Tibial nerve (tissue), 4 donors: ENCODE data around the gene BTBD9. TPM values are rescaled to one million over a fixed set of nuclear protein-coding genes. Genes with fewer than 3 reads are reported as not detected.

Experiments
- DNase-seq, 2 donors: peaks; one replicate each; pipeline ENCODE4 v3.0.0-alpha.2; 2019; ENCODE audit warnings: low spot score in 2 of 2
- H3K27ac ChIP-seq, 4 donors: fragments of 200-600 bp; sonication (generic) in 3 of 4; one replicate each; pipeline ENCODE4 v1.5.1; 2017 to 2019; ENCODE audit warnings: mild to moderate bottlenecking in 1 of 4
- H3K27me3 ChIP-seq, 2 donors: fragments of 200-600 bp; sonication (generic) in 1 of 2; one replicate each; pipeline versions ENCODE4 v1.5.1 to v1.6.0; 2017 to 2019
- H3K36me3 ChIP-seq, 3 donors: fragments of 200-600 bp; sonication (generic); one replicate each; pipeline ENCODE4 v1.5.1; 2018 to 2019
- H3K4me1 ChIP-seq, 4 donors: fragments of 200-600 bp; sonication (generic) in 3 of 4; one replicate each; pipeline ENCODE4 v1.5.1; 2017 to 2019
- H3K4me3 ChIP-seq, 4 donors: fragments of 200-600 bp; sonication (generic) in 3 of 4; one replicate each; pipeline ENCODE4 v1.5.1; 2017 to 2019; ENCODE audit warnings: mild to moderate bottlenecking in 1 of 4, moderate library complexity in 1 of 4
- H3K9me3 ChIP-seq, 4 donors: fragments of 200-600 bp; sonication (generic) in 3 of 4; one replicate each; pipeline ENCODE4 v1.5.1; 2017 to 2019
- CTCF ChIP-seq, 5 experiments: fragments of 200-600 bp in 3 of 5; fragments of 450-650 bp in 2 of 5; sonication (generic) in 3 of 5; IDR thresholded peaks; one replicate each; pipeline ENCODE4 v1.5.1; 2016 to 2019; ENCODE audit warnings: antibody characterized with exemption in 5 of 5, mild to moderate bottlenecking in 3 of 5, moderate library complexity in 2 of 5
- EP300 ChIP-seq, 2 donors: sonication (generic); formaldehyde crosslinking; IDR thresholded peaks; one replicate each; pipeline ENCODE4 v1.6.1; 2017; ENCODE audit warnings: antibody characterized with exemption in 2 of 2, mild to moderate bottlenecking in 1 of 2
- POLR2A ChIP-seq, 2 donors: fragments of 450-650 bp; IDR thresholded peaks; one replicate each; pipeline ENCODE4 v1.6.1; 2017; ENCODE audit warnings: antibody characterized with exemption in 2 of 2, mild to moderate bottlenecking in 2 of 2, moderate library complexity in 2 of 2
- WGBS, 2 donors: methylation state at CpG; one replicate each; pipeline ENCODE4 v1.1.5; 2018; 5-methylcytosine and 5-hydroxymethylcytosine counted together
- total RNA-seq, 4 donors: library from RNA; depleted of rRNA; stranded (reverse); fragments of >200 nt; gene quantifications; one replicate each; pipeline ENCODE4 v1.1.0, GENCODE V29; 2016

The BTBD9 gene
- total RNA-seq, 4 donors from 2014 or later: 7.5 to 23.9 (median 10.7) TPM

DNA sequence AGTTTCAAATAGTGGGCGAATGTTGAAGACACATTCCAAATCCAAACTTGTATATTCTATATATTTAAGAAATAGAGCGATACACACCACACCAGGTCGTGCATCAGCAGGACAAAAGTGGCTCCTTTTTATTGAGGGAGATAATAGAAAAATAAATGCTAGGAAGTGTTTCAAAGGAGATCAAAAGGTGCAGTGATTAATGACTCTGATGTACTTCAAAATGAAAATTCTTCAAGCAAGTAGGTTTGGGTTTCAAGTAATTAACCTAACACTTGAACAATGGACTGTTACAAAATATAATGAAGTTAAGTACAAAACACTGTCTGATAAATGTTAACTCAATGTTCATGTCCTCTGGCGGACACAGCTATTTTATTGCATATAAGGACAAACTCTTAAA lies 185.9 kb downstream of the BTBD9 start:
- H3K27ac ChIP-seq: no peak overlapping the region
- H3K4me1 ChIP-seq: no peaks in the 10 kb centered on the region
- WGBS, 2 donors: 93 to 97% methylated on average over 4 of the region's 4 CpGs
- H3K36me3 ChIP-seq: peaks cover 0 to 3% (median 0%) of the 10 kb centered on the region in 3 donors
- no peak for DNase-seq
- no peaks in the 10 kb centered on the region for H3K27me3 ChIP-seq
- TF ChIP-seq CTCF (IDR thresholded peaks at IDR 0.05) (no peak), POLR2A (IDR thresholded peaks at IDR 0.05) (no peak), EP300 (IDR thresholded peaks at IDR 0.05) (no peak)
- H3K4me3 ChIP-seq: no peak overlapping the region
- H3K9me3 ChIP-seq: peaks cover 0 to 6% (median 0%) of the 10 kb centered on the region in 4 donors

- Histone ChIP-seq H3K27ac (no peak overlapping the region), H3K27me3 (no peaks in the 10 kb centered on the region), H3K36me3 (peaks cover 0 to 3% (median 0%) of the 10 kb centered on the region in 3 donors), H3K4me1 (no peaks in the 10 kb centered on the region), H3K9me3 (peaks cover 0 to 6% (median 0%) of the 10 kb centered on the region in 4 donors), H3K4me3 (no peak overlapping the region)
- TF ChIP-seq POLR2A (IDR thresholded peaks at IDR 0.05): no peak
- TF ChIP-seq CTCF (IDR thresholded peaks at IDR 0.05): no peak
- TF ChIP-seq EP300 (IDR thresholded peaks at IDR 0.05): no peak
- WGBS, 2 donors: 81 to 84% methylated on average over 6 of the region's 6 CpGs
- no peak for DNase-seq
Measured at GRCh38 chr6:38452816-38453660, 186.7 kb downstream of the BTBD9 start.

GRCh38 chr6:38450717-38451116 lies 189.0 kb downstream of the BTBD9 start:
- peaks cover 0 to 3% (median 0%) of the 10 kb centered on the region in 3 donors for H3K36me3 ChIP-seq
- H3K4me1 ChIP-seq: no peaks in the 10 kb centered on the region
- H3K9me3 ChIP-seq: peaks cover 0 to 6% (median 0%) of the 10 kb centered on the region in 4 donors
- no peak overlapping the region for H3K4me3 ChIP-seq
- 97 to 98% methylated on average over 2 of the region's 2 CpGs for WGBS, 2 donors
- H3K27ac ChIP-seq: no peak overlapping the region
- H3K27me3 ChIP-seq: no peaks in the 10 kb centered on the region
- DNase-seq: no peak
- TF ChIP-seq CTCF (IDR thresholded peaks at IDR 0.05) (no peak), EP300 (IDR thresholded peaks at IDR 0.05) (no peak), POLR2A (IDR thresholded peaks at IDR 0.05) (no peak)

- 55 to 61% methylated on average over 2 of the region's 2 CpGs for WGBS, 2 donors
- peaks cover 0 to 5% (median 0%) of the 10 kb centered on the region in 4 donors for H3K4me1 ChIP-seq
Measured at GRCh38 chr6:38445925-38446324, 193.8 kb downstream of the BTBD9 start.

More at GRCh38 chr6:38445925-38446324, 193.8 kb downstream of the BTBD9 start:
- no peak overlapping the region for H3K27ac ChIP-seq
- peaks cover 0 to 3% (median 0%) of the 10 kb centered on the region in 3 donors for H3K36me3 ChIP-seq
- peaks cover 0 to 6% (median 0%) of the 10 kb centered on the region in 4 donors for H3K9me3 ChIP-seq
- no peaks in the 10 kb centered on the region for H3K27me3 ChIP-seq
- TF ChIP-seq EP300 (IDR thresholded peaks at IDR 0.05) (no peak), POLR2A (IDR thresholded peaks at IDR 0.05) (no peak), CTCF (IDR thresholded peaks at IDR 0.05) (no peak)
- DNase-seq: no peak
- H3K4me3 ChIP-seq: no peak overlapping the region
